ENCODE measurements around the gene PLXNA4. TPM values are rescaled to one million over a fixed set of nuclear protein-coding genes. Genes with fewer than 3 reads are reported as not detected.

The PLXNA4 gene
- total RNA-seq, 1 experiment from 2014 or later, result 11.2 TPM

DNA sequence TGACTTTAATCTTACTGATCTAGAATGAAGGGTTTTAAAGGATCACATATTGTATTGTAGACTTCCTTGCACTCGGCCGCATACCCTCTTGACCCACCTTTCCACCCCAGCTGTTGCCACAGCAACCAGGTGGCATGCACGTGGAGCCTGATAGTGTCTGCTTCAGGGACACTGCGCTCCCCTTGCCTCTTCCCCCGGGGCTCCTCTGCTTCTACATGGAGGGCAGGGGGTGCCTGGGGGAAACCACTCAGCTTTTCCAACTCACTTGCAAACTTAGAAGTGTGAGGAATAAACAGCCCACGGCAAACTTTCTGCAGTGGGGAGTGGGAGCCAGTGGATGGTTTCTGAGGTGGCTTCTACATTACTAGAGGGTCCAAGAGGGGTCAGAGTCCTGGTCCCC lies 458.6 kb downstream of the PLXNA4 start:
- H3K27ac ChIP-seq, result no peak overlapping the region
- no peaks in the 10 kb centered on the region for H3K36me3 ChIP-seq
- H3K9me3 ChIP-seq (replicated peaks), result no peaks in the 10 kb centered on the region
- no peak overlapping the region for H3K4me3 ChIP-seq
- DNase-seq, result no peak
- H3K4me1 ChIP-seq, result peaks cover 2% of the 10 kb centered on the region; the same call in 1 of the 2 replicates
- H3K27me3 ChIP-seq, result no peaks in the 10 kb centered on the region

DNA sequence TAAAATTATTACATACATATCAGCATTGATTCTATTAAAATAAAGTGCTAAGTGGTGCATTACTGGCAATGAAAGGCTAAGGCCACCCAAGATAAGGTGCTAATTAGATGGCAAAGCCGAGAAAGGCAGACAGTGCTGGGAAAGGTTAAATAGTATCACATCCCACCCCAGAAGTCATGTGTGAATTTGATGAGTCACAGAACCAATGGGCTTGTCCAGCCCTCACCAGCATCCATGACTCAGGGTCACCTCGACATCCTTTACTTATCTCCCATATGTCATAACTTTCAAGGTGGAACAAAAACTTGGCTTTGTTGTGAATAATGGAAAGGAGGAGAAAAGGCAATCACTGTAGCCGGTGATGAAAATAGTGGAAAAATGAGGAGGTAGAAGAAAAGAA lies 459.1 kb downstream of the PLXNA4 start:
- Histone ChIP-seq H3K4me3 (no peak overlapping the region), H3K27me3 (no peaks in the 10 kb centered on the region), H3K36me3 (no peaks in the 10 kb centered on the region), H3K27ac (no peak overlapping the region), H3K4me1 (peaks cover 7% of the 10 kb centered on the region; the same call in 1 of the 2 replicates), H3K9me3 (replicated peaks) (no peaks in the 10 kb centered on the region)
- DNase-seq, result no peak

DNA sequence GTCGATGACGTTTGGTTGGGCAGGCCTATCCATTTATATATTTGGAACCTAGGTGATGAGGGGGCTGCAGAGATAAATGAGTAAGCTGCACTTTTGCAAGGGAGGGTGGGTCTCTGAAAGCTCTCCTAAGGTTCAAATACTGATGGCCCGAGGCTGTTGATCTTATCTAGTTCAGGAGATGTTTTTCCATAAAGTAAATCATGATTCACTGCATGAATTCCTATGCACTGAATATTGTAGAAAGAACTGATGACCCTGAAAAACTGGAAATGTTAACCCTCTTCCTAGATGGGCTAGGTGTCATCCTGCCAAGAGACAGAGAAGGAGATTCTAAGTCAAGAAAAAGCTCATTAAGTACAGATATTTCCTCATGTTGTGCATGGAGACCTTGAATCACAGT lies 459.9 kb downstream of the PLXNA4 start:
- Histone ChIP-seq H3K36me3 (no peaks in the 10 kb centered on the region), H3K9me3 (replicated peaks) (no peaks in the 10 kb centered on the region), H3K27me3 (no peaks in the 10 kb centered on the region), H3K27ac (no peak overlapping the region), H3K4me3 (no peak overlapping the region), H3K4me1 (peaks cover 8% of the 10 kb centered on the region; the same call in 1 of the 2 replicates)
- DNase-seq, result no peak

GRCh38 chr7:132115758-132116157 lies 460.5 kb downstream of the PLXNA4 start:
- no peak for DNase-seq
- Histone ChIP-seq H3K4me3 (no peak overlapping the region), H3K4me1 (peaks cover 8% of the 10 kb centered on the region; the same call in 1 of the 2 replicates), H3K9me3 (replicated peaks) (no peaks in the 10 kb centered on the region), H3K36me3 (no peaks in the 10 kb centered on the region), H3K27me3 (no peaks in the 10 kb centered on the region), H3K27ac (no peak overlapping the region)

DNA sequence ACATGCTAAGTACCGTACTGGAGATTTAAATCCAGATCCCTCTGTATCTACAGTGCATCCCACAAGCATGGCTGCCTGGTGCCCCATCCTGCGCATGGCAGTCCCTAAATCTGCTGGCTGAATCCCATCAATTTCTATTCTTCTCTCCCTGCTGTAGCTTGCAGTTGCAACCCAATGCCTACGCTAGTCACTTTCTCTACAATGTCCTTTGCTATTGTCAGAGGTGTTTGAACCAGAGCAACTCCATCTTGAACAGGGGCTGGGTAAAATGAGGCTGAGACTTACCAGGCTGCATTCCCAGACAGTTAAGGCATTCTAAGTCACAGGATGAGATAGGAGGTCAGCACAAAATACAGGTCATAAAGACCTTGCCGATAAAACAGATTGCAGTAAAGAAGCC lies 461.2 kb downstream of the PLXNA4 start:
- Histone ChIP-seq H3K9me3 (replicated peaks) (no peaks in the 10 kb centered on the region), H3K27ac (no peak overlapping the region), H3K4me3 (no peak overlapping the region), H3K27me3 (no peaks in the 10 kb centered on the region), H3K4me1 (peaks cover 8% of the 10 kb centered on the region; the same call in 1 of the 2 replicates), H3K36me3 (no peaks in the 10 kb centered on the region)
- no peak for DNase-seq

DNA sequence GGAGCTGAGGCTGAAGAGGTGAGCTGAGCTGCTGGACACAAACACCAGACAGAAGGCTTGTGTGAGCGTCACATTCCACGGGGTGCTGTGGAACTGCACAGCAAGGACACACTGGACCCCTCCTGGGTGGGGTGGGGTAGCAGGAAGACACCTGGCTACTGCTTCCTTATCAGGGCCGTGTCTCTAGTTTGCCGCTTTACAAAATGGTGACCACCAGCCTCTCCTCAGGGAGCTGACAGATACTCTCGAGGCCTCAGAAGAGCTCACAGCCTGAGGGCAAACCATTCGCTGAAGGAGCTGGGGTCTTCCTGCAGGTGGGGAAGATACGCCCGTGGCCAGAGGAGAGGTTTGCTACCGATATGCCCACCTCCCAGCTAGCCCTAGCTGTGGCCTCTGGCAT lies 461.9 kb downstream of the PLXNA4 start:
- Histone ChIP-seq H3K4me3 (no peak overlapping the region), H3K4me1 (peaks cover 8% of the 10 kb centered on the region; the same call in 1 of the 2 replicates), H3K36me3 (no peaks in the 10 kb centered on the region), H3K9me3 (replicated peaks) (no peaks in the 10 kb centered on the region), H3K27me3 (no peaks in the 10 kb centered on the region), H3K27ac (no peak overlapping the region)
- no peak for DNase-seq

DNA sequence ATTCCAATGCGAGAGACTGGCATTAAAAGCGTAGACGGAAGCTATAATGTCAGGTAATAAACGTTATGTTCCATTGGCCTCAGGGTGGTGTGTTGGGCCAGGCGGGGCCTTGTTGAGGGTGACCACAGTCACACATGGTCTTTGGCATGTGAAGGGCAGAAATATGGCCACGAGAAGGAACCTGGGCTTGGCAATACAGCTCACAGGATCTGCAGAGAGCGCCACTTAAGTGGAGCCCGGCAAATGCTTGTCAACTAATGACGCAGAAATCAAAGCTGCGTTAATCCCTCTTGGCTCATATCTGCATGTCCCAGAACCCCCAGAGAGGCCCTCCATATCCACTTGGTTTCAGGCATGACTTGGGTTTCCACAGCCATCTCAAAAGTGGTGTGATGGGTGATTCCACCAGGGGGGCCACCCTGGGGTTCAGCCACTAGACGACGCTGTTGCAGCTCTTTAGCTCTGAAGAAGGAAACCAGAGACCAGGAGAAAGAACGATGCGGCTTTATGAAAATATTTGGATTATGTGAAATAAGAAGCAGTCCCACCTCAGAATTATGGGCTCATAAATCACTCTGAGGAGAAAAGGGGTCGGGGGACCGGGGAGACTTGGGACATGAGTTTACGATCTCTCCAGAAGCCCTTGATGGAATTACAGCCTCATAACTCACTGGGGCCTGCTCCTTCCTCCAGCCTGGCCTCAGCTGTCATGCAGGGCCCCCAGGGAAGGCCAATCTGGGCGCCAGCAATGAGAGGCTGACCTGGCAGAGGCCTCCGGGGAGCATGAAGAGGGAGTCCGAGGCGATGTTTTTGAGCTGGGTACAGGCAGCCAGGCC lies 462.5 kb downstream of the PLXNA4 start:
- H3K9me3 ChIP-seq (replicated peaks), result no peaks in the 10 kb centered on the region
- H3K4me3 ChIP-seq, result no peak overlapping the region
- peaks cover 8% of the 10 kb centered on the region; the same call in 1 of the 2 replicates for H3K4me1 ChIP-seq
- no peak overlapping the region for H3K27ac ChIP-seq
- no peaks in the 10 kb centered on the region for H3K36me3 ChIP-seq
- no peaks in the 10 kb centered on the region for H3K27me3 ChIP-seq
- DNase-seq, result peak; percentile 33 to 60

DNA sequence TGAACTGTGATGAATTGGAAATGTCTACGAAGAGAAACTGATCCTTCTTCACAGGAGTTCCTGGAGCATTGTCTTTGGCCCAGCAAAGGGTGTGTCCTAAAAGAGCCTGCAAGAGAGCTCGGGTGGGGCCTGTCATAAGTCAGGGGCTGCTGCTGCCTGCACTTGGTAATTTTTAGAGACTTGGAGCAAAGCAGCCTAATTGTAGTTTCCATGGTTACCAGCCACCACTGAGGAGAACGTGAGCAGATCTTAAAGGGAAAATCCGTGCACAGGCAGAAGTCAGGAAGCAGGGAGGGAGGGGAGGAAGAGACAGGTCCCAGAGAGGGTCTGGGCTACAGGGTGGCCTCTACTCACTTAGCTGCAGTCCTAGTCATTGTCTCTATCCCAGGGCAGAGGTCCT lies 463.6 kb downstream of the PLXNA4 start:
- Histone ChIP-seq H3K4me1 (peaks cover 8% of the 10 kb centered on the region; the same call in 1 of the 2 replicates), H3K9me3 (replicated peaks) (no peaks in the 10 kb centered on the region), H3K36me3 (no peaks in the 10 kb centered on the region), H3K27me3 (no peaks in the 10 kb centered on the region), H3K27ac (no peak overlapping the region), H3K4me3 (no peak overlapping the region)
- DNase-seq, result no peak

DNA sequence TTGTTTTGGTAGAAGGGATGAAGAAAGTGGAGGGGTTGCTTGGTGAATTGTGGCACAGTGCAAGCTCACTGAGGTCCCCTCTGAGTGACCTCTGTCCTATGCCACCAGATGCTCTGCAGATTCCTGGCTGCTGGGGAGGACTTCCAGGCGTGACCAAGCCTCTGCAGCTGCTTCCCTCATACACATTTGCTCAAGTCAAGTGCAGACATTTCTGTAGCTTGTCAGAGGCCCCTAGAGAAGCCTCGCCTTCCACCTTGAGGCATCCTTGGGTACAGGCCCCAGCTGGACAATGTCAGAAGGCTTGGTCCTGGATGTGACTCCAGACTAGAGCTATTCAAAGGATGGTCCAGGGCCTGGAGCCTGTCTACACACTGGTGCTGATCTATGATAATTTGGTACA lies 464.2 kb downstream of the PLXNA4 start:
- Histone ChIP-seq H3K27me3 (no peaks in the 10 kb centered on the region), H3K9me3 (replicated peaks) (no peaks in the 10 kb centered on the region), H3K4me3 (no peak overlapping the region), H3K4me1 (peaks cover 8% of the 10 kb centered on the region; the same call in 1 of the 2 replicates), H3K36me3 (no peaks in the 10 kb centered on the region), H3K27ac (no peak overlapping the region)
- DNase-seq, result peak; percentile 41 to 59

DNA sequence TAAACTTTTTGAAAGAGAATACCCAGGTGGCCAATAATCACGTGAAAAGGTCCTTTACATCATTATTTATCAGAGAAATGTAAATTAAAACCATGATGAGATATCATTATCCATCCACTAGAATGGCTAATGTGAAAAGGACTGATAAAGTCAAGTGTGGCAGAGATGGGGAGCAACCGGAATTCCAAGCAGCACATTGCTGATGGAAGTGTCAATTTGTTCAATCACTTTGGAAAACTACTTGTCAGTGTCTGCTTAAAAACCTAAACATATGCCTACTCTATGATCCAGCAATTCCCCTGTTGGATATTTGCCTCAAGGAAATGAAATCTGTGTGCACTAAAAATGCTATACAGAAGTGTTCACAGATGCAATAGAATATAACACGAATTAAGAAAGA lies 465.6 kb downstream of the PLXNA4 start:
- H3K36me3 ChIP-seq, result no peaks in the 10 kb centered on the region
- no peak for DNase-seq
- peaks cover 8% of the 10 kb centered on the region; the same call in 1 of the 2 replicates for H3K4me1 ChIP-seq
- H3K27me3 ChIP-seq, result no peaks in the 10 kb centered on the region
- H3K27ac ChIP-seq, result no peak overlapping the region
- H3K4me3 ChIP-seq, result no peak overlapping the region
- H3K9me3 ChIP-seq (replicated peaks), result no peaks in the 10 kb centered on the region

DNA sequence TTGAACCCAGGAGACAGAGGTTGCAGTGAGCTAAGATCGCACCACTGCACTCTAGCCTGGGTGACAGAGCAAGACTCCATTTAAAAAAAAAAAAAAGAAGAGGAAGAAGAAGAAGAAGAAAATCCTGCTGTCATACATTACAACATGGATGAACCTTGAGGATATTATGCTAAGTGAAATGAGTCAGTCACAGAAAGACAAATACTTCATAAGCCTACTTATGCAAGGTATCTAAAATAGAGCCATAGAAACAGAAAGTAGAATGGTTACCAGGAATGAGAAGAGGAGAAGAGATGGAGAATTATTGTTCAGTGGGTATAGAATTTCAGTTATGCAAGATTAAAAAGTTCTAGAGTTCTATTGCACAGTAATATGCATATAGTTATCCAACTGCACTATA lies 466.5 kb downstream of the PLXNA4 start:
- no peaks in the 10 kb centered on the region for H3K27me3 ChIP-seq
- DNase-seq, result no peak
- no peaks in the 10 kb centered on the region for H3K36me3 ChIP-seq
- peaks cover 8% of the 10 kb centered on the region; the same call in 1 of the 2 replicates for H3K4me1 ChIP-seq
- H3K9me3 ChIP-seq (replicated peaks), result no peaks in the 10 kb centered on the region
- H3K4me3 ChIP-seq, result no peak overlapping the region
- H3K27ac ChIP-seq, result no peak overlapping the region

GRCh38 chr7:132108563-132108962 lies 467.7 kb downstream of the PLXNA4 start:
- Histone ChIP-seq H3K27me3 (no peaks in the 10 kb centered on the region), H3K9me3 (replicated peaks) (no peaks in the 10 kb centered on the region), H3K4me1 (peaks cover 5% of the 10 kb centered on the region; the same call in 1 of the 2 replicates), H3K4me3 (no peak overlapping the region), H3K36me3 (no peaks in the 10 kb centered on the region), H3K27ac (no peak overlapping the region)
- no peak for DNase-seq

DNA sequence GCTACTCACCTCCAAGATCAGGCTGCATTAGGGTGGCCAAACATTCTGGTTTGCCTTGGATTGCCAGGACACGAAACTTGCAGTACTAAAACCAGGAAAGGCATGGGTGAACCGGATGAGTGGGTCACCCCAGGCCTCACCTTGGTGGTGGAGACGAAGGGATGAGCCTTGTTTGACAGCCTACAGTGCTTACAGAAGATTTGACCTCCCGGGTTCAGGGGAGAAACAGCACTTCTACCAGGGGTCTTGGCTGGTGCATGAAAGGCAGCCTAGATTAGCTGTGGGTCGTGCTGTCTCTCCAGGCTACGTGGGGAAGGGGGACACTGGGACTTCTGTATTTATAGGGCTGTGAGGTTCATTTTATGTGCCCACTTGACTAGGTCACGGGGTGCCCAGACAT lies 469.8 kb downstream of the PLXNA4 start:
- Histone ChIP-seq H3K27ac (no peak overlapping the region), H3K4me1 (no peaks in the 10 kb centered on the region), H3K4me3 (no peak overlapping the region), H3K9me3 (replicated peaks) (no peaks in the 10 kb centered on the region), H3K36me3 (no peaks in the 10 kb centered on the region), H3K27me3 (no peaks in the 10 kb centered on the region)
- DNase-seq, result no peak

- no peaks in the 10 kb centered on the region for H3K9me3 ChIP-seq (replicated peaks)
- no peak overlapping the region for H3K27ac ChIP-seq
- no peaks in the 10 kb centered on the region for H3K36me3 ChIP-seq
- no peak overlapping the region for H3K4me3 ChIP-seq
- no peaks in the 10 kb centered on the region for H3K4me1 ChIP-seq
- H3K27me3 ChIP-seq, result no peaks in the 10 kb centered on the region
- no peak for DNase-seq
Measured at GRCh38 chr7:132105096-132105495, 471.2 kb downstream of the PLXNA4 start.

GRCh38 chr7:132103718-132104117 lies 472.6 kb downstream of the PLXNA4 start:
- no peak for DNase-seq
- Histone ChIP-seq H3K36me3 (no peaks in the 10 kb centered on the region), H3K9me3 (replicated peaks) (no peaks in the 10 kb centered on the region), H3K27me3 (no peaks in the 10 kb centered on the region), H3K4me3 (no peak overlapping the region), H3K27ac (no peak overlapping the region), H3K4me1 (no peaks in the 10 kb centered on the region)

- Histone ChIP-seq H3K4me3 (no peak overlapping the region), H3K27me3 (no peaks in the 10 kb centered on the region), H3K27ac (no peak overlapping the region), H3K36me3 (no peaks in the 10 kb centered on the region), H3K9me3 (replicated peaks) (no peaks in the 10 kb centered on the region), H3K4me1 (no peaks in the 10 kb centered on the region)
- no peak for DNase-seq
Measured at GRCh38 chr7:132102942-132103341, 473.3 kb downstream of the PLXNA4 start.
